ENCODE measurements around the gene TNRC6B.

GRCh38 chr22:40187389-40187788 is 9.7 kb downstream of the TNRC6B start:
- TF ChIP-seq GATA3 (IDR thresholded peaks at IDR 0.05; ENCODE audit: low read depth, low read length) (no peak), GATA2 (IDR thresholded peaks at IDR 0.05; ENCODE audit: low read depth, low read length) (no peak)
